Measurements from ENCODE around the gene ZMYND19.

DNA sequence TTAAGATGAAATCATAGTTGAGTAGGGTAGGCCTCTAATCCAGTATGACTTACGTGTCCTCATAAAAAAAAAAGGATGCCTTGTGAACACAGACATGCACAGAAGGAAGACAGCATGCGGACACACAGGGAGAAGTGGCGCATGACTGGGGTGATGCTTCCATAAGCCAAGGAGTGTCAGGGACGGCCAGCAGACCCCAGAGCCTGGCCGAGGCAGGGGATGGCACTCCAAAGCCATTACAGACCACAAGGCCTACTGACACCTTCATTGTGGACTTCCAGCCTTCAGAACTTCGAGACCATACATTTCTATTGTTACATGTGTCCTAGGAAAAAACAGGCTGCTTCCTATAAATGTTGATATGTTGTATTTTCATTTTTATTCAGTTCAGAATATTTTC lies 48.4 kb upstream of the ZMYND19 start:
- TF ChIP-seq, protein P1, sequence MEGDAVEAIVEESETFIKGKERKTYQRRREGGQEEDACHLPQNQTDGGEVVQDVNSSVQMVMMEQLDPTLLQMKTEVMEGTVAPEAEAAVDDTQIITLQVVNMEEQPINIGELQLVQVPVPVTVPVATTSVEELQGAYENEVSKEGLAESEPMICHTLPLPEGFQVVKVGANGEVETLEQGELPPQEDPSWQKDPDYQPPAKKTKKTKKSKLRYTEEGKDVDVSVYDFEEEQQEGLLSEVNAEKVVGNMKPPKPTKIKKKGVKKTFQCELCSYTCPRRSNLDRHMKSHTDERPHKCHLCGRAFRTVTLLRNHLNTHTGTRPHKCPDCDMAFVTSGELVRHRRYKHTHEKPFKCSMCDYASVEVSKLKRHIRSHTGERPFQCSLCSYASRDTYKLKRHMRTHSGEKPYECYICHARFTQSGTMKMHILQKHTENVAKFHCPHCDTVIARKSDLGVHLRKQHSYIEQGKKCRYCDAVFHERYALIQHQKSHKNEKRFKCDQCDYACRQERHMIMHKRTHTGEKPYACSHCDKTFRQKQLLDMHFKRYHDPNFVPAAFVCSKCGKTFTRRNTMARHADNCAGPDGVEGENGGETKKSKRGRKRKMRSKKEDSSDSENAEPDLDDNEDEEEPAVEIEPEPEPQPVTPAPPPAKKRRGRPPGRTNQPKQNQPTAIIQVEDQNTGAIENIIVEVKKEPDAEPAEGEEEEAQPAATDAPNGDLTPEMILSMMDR (conservative IDR thresholded peaks at IDR 0.05; ENCODE audit: low read length), result no peak
- TF ChIP-seq EZH2phosphoT487 (IDR thresholded peaks at IDR 0.05; ENCODE audit: borderline replicate concordance), result no peak

Data from Loucy (cell line).